IPS-15b (cell line): ENCODE measurements around the gene HMGCS2.

Experiments used
- H3K27me3 ChIP-seq: one replicate; pipeline ENCODE4 v1.6.1; 2013; ENCODE audit warnings: low read length; ENCODE audit not compliant: control insufficient read depth, insufficient read depth
- H3K36me3 ChIP-seq: one replicate; pipeline ENCODE4 v1.6.1; 2013; ENCODE audit warnings: low read length; ENCODE audit not compliant: control insufficient read depth, insufficient read depth
- H3K4me1 ChIP-seq: one replicate; pipeline ENCODE4 v1.6.1; 2013; ENCODE audit warnings: mild to moderate bottlenecking, low read length; ENCODE audit not compliant: control insufficient read depth, insufficient read depth
- H3K4me3 ChIP-seq: one replicate; pipeline ENCODE4 v1.5.1; 2013; ENCODE audit warnings: low read depth, low read length
- H3K9ac ChIP-seq: one replicate; pipeline ENCODE4 v1.6.1; 2013; ENCODE audit warnings: low read depth, mild to moderate bottlenecking, low read length
- H3K9me3 ChIP-seq: one replicate; pipeline ENCODE4 v1.6.1; 2013; ENCODE audit warnings: mild to moderate bottlenecking, low read length; ENCODE audit not compliant: control insufficient read depth, insufficient read depth

The HMGCS2 gene

DNA sequence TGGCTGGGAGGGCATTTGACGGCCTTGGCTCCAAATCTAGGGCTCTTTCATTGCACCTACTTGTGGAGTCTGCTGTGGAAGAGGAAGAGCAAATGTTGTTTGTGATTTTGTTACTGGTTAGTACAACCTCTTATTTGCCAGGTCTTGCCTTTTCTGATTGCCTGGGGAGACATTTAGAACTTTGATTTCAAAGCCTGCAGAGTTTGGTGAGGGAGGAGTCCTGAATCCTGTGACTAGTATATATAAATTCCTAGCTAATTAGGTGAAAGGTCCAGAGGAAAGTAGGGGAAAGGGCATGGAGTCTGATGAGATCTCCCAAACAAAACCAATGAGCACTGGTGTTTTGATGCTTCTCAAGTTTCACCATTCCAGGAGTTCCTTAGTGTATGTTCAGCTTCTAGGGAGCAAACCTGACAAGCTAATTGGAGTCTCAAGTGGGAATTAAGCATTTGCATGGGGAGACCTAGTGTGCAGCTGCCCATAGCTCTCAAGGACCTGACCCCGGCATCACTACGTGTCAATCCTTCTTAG is 5.1 kb upstream of the HMGCS2 start:
- Histone ChIP-seq H3K4me3 (no peak overlapping the region), H3K9me3 (no peaks in the 10 kb centered on the region), H3K27me3 (no peaks in the 10 kb centered on the region), H3K9ac (no peak overlapping the region), H3K4me1 (peaks cover 14% of the 10 kb centered on the region), H3K36me3 (no peaks in the 10 kb centered on the region)

DNA sequence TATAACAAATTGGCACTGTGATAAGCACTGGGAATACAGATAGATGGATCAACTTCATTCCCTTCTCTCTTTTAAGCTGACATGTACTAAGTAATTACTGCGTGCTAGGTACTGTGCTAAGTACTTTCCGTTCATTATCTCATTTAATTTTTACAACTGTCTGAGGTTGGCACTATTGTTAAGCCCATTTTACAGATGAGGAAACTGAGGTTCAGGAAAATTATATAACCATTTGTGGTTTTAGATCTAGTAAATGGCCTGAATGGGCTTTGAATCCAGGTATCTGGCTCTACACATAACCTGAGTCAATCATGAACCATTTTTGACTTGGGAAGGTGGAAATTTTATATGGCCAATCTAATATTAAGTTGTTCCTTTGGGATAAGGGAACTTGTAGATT is 3.6 kb upstream of the HMGCS2 start:
- no peak overlapping the region for H3K9ac ChIP-seq
- no peaks in the 10 kb centered on the region for H3K36me3 ChIP-seq
- peaks cover 14% of the 10 kb centered on the region for H3K4me1 ChIP-seq
- H3K4me3 ChIP-seq: no peak overlapping the region
- no peaks in the 10 kb centered on the region for H3K9me3 ChIP-seq
- H3K27me3 ChIP-seq: no peaks in the 10 kb centered on the region

DNA sequence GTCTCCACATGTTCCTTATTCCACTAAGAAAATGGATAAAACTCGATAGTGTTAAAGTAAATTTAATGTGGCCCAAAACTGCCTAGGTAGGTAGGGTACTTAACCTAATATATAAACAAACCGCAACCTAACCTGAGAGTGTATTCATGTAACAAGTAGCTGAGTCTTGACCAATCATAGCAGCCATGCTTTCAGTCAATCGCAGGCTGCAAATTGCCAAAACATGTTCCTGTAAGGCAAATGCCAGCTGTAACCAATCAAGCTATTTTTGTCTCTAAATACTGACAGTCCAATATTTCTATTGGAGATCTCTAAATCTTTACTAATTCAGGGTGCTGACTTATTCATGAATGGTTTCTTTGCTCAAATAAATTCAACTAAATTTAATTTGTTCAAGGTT is 3.1 kb upstream of the HMGCS2 start:
- Histone ChIP-seq H3K27me3 (no peaks in the 10 kb centered on the region), H3K4me1 (peaks cover 14% of the 10 kb centered on the region), H3K36me3 (no peaks in the 10 kb centered on the region), H3K9ac (no peak overlapping the region), H3K9me3 (no peaks in the 10 kb centered on the region), H3K4me3 (no peak overlapping the region)

DNA sequence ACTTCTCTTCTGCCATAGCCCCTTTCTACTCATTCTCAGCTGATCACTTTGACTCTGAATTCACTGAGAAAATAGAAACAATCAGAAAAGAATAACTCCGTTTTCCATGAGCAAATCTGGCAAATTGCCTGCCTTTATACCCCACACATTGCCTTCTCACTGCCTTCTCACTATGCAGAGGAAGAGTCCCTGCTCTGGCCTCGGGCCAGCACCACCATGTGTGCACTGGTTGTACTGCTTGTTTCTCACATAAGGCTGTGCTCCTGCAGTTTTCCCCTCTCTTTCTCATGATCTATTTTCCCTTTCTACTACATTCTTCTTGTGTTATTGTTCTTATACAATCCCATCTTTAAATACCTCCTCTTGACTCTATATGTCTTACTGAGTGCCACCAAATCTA is 2.3 kb upstream of the HMGCS2 start:
- no peak overlapping the region for H3K9ac ChIP-seq
- no peaks in the 10 kb centered on the region for H3K9me3 ChIP-seq
- no peaks in the 10 kb centered on the region for H3K27me3 ChIP-seq
- H3K4me3 ChIP-seq: no peak overlapping the region
- peaks cover 14% of the 10 kb centered on the region for H3K4me1 ChIP-seq
- no peaks in the 10 kb centered on the region for H3K36me3 ChIP-seq

DNA sequence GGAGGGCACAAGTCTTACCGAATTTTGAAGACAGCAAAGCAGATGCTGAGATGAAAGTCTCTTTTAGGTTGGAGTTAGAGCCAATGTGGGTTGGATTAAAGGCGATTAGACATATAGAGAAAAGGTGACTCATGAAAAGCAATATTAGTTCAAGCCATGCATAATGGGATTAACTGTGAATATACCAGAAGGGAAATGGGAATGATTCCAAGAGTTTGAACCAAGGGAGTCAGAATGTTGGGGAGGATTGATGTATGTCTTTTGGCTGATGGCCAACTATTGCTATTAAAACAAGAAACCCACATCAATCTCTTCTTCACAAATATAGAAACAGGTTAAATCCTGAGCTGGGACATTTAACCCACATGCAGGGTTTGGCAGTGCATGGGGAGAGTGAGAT is 1.2 kb downstream of the HMGCS2 start:
- Histone ChIP-seq H3K4me3 (no peak overlapping the region), H3K36me3 (no peaks in the 10 kb centered on the region), H3K27me3 (no peaks in the 10 kb centered on the region), H3K9ac (no peak overlapping the region), H3K4me1 (no peaks in the 10 kb centered on the region), H3K9me3 (no peaks in the 10 kb centered on the region)

DNA sequence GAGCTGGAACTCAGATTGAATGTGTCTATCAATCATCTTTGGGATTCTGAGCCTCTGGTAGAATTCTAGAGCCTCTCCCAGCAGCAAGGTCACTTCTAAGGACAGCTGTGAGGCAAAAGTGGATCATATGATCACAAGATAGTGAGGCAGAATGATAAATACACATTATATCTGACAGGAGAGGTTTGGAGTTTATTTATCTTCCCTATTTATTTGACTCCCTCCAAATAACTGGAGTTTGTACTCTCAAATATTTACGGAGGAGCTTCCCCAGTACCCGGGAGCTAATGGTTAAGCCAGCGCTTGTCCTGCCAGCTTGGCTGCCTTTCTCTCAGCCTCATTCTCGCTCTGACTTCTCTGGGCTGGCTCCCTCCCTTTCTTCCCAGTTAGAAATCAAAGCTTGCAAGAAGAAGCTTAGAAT is 2.3 kb downstream of the HMGCS2 start:
- no peak overlapping the region for H3K4me3 ChIP-seq
- H3K36me3 ChIP-seq: no peaks in the 10 kb centered on the region
- no peak overlapping the region for H3K9ac ChIP-seq
- no peaks in the 10 kb centered on the region for H3K9me3 ChIP-seq
- H3K27me3 ChIP-seq: no peaks in the 10 kb centered on the region
- no peaks in the 10 kb centered on the region for H3K4me1 ChIP-seq

DNA sequence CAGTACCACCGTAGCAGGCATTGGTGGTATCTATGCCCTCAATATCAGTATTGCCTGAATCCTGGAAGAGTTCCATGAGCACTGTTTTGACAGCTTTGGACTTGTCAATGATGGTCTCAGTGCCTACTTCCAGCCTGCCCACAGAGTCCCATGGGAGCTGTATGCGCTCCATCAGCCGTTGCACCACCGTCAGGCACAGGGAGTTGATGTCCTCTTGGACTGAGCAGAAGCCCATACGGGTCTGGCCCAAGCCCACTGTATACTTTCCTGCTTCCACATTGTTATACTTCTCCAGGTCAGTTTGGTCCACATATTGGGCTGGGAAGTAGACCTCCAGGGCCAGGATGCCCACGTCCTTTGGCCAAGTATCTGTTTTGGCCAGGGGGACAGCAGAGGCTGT is 4.5 kb downstream of the HMGCS2 start:
- no peak overlapping the region for H3K9ac ChIP-seq
- no peaks in the 10 kb centered on the region for H3K9me3 ChIP-seq

DNA sequence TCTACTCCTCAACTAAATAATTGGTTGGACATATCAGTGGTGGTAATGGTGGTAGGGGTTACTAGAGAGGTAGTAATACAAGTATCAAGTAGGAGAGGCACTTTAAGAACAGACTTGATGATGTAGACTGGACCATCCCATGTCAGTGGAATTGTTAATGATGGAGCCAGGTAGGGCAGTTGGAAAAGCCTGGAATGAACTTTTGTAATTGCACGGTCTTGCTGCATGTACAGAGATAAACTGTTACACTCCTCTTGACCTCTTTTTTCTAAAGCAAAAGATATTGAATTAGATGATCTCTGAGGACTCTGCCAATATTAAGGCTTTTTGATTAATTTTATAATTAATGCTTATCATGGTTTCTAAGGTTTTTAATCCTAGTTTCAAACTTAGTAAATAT is 5.8 kb downstream of the HMGCS2 start:
- no peak overlapping the region for H3K9ac ChIP-seq
- H3K9me3 ChIP-seq: no peaks in the 10 kb centered on the region
- H3K4me3 ChIP-seq: no peak overlapping the region
- H3K4me1 ChIP-seq: no peaks in the 10 kb centered on the region
- H3K36me3 ChIP-seq: no peaks in the 10 kb centered on the region
- no peaks in the 10 kb centered on the region for H3K27me3 ChIP-seq

More for the DNA sequence above, 4.5 kb downstream of the HMGCS2 start:
- Histone ChIP-seq H3K4me1 (no peaks in the 10 kb centered on the region), H3K27me3 (no peaks in the 10 kb centered on the region), H3K4me3 (no peak overlapping the region), H3K36me3 (no peaks in the 10 kb centered on the region)

DNA sequence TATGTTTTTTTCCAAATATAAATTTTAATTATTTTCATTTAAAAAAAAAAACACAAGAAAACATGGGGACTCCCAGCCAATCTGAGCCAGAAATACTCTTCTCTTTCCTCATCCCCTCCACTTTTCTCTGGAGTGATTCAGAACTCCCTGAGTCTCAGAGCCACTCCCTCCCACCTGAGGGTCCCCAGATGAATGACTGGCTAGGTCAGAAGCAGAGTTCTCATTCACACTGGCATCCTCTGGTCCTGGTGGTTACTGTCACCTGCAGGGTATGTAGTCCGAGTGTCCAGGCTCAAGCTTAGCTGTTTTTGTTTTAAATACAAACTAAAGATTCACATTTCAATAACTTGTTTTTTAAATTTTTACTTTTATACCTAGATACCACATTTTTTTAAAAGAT is 6.3 kb downstream of the HMGCS2 start:
- Histone ChIP-seq H3K36me3 (no peaks in the 10 kb centered on the region), H3K27me3 (no peaks in the 10 kb centered on the region), H3K9ac (no peak overlapping the region), H3K4me1 (no peaks in the 10 kb centered on the region), H3K4me3 (no peak overlapping the region), H3K9me3 (no peaks in the 10 kb centered on the region)

DNA sequence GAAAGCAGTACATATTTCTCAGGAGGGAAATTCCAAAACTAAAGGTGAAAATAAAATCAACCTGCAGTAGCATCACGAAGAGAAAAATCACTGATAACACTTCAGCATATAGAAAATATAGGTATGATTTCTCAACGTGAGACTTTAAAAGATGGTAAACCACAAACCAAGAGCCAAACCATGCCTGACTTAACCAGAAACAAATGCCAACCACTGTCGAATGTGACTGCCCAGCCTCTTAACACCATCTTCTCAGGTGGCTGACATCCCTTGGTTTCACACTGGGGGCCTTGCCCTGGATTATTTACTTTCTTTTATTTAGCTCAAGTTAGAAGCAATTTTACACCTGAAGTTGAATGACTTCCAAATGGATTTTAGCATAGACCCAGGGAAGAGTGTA is 10.1 kb downstream of the HMGCS2 start:
- H3K9ac ChIP-seq: no peak overlapping the region
- H3K4me1 ChIP-seq: no peaks in the 10 kb centered on the region
- H3K27me3 ChIP-seq: no peaks in the 10 kb centered on the region
- H3K36me3 ChIP-seq: no peaks in the 10 kb centered on the region
- H3K9me3 ChIP-seq: no peaks in the 10 kb centered on the region
- no peak overlapping the region for H3K4me3 ChIP-seq

DNA sequence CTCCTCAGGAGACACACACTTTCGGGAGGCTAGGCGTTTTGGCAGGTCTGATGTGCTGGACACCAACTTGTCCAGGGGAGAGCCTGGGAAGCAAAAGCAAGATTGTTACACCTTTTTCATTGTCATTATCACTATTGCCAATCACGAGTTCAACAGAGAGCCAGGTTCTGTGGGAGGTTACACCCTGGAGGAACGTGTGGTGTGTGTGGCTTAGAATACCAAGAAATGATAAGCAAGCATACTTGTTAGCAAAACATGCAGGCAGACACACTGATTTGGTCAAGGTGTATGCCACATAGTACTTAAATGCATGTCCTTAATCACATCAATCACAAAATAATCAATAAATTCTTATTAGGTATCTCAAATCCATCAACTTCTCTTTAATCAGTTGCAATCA is 16.1 kb downstream of the HMGCS2 start:
- Histone ChIP-seq H3K4me1 (no peaks in the 10 kb centered on the region), H3K4me3 (no peak overlapping the region), H3K36me3 (no peaks in the 10 kb centered on the region), H3K27me3 (no peaks in the 10 kb centered on the region), H3K9ac (no peak overlapping the region), H3K9me3 (no peaks in the 10 kb centered on the region)

DNA sequence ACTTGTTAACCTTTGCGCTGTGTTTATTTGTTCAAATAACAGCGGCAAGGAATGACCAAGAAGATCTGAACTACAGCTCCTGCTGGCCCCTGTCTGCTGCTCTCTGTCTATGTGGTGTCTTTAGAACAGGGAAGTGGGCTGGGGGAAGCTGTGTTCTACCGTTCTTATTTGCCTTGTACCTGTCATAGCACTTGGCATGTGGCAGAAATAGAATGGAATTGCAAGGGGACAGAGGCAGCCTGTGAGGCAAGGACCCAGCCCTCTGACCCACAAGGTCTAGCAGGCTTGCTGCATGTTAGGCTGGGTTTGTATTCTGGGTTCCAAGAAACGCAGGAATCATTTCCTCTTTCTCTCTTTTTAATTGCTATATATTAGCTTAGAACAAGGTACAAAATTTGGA is 20.7 kb downstream of the HMGCS2 start:
- Histone ChIP-seq H3K27me3 (no peaks in the 10 kb centered on the region), H3K9ac (no peak overlapping the region), H3K36me3 (peaks cover 5% of the 10 kb centered on the region), H3K4me3 (no peak overlapping the region), H3K9me3 (no peaks in the 10 kb centered on the region), H3K4me1 (peaks cover 17% of the 10 kb centered on the region)

DNA sequence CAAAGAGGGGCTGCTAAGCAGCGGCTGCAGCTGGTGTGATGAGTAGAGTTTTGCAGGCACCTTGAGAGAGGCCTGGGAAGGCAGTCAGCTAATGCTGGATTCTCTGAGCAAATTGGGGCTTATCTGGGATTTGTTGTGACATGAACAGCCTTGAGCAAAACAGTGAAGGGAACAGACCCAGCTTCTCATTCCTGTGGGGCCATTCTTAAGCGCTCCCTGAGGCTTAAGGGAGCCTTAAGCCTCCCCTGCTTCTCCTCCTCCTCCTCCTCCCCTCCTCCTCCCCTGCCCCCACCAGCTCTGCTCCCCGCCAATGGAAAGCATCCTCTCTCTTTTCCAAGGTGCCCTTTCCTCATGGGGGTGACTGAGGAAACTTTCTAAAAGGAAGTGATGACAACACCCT is 21.3 kb downstream of the HMGCS2 start:
- H3K36me3 ChIP-seq: peaks cover 11% of the 10 kb centered on the region
- H3K9me3 ChIP-seq: no peaks in the 10 kb centered on the region
- no peak overlapping the region for H3K4me3 ChIP-seq
- H3K9ac ChIP-seq: no peak overlapping the region
- peaks cover 17% of the 10 kb centered on the region for H3K4me1 ChIP-seq
- H3K27me3 ChIP-seq: no peaks in the 10 kb centered on the region
